ENCODE results near the gene COQ5. TPM values are rescaled to one million over a fixed set of nuclear protein-coding genes. Genes with fewer than 3 reads are reported as not detected.

COQ5 gene
- 18.0 and 19.5 TPM in 2 replicates for total RNA-seq

GRCh38 chr12:120528861-120529525 lies at the start of gene COQ5:
Gene COQ5 (minus strand): TSS chr12:120529158. CDS start chr12:120529141, 17 bp downstream.

GRCh38 chr12:120534203-120534702 lies 5.3 kb upstream of the COQ5 start, which contains the start of gene RNF10:
Gene RNF10 (plus strand): TSS chr12:120534356. CDS start chr12:120534812, 456 bp downstream.

GRCh38 chr12:120495731-120496412 lies 33.1 kb downstream of the COQ5 start, which contains the start of gene DYNLL1:
Gene DYNLL1 (plus strand): TSS chr12:120496113. CDS start chr12:120496422, 309 bp downstream.

GRCh38 chr12:120469450-120470149 lies 59.4 kb downstream of the COQ5 start, which contains the start of gene SRSF9:
Gene SRSF9 (minus strand): TSS chr12:120469748. CDS start chr12:120469609, 139 bp downstream.

Small RNA genes within 50 kb of the gene (small RNA-seq; reads per million reads assigned to genes)
- not detected for gene RF00019

Other genes starting within 250 kb of the COQ5 start
- under 0.01 TPM in 2 replicates for gene RNU4-2, start 237.3 kb downstream of the COQ5 start, total RNA-seq
- under 0.01 TPM in 2 replicates for gene RNU4-1, start 235.9 kb downstream of the COQ5 start, total RNA-seq
- 0.59 and 0.73 TPM in 2 replicates for gene SIRT4, start 226.8 kb downstream of the COQ5 start, total RNA-seq
- gene PLA2G1B, start 201.4 kb downstream of the COQ5 start, total RNA-seq = not detected in 2 replicates
- gene MSI1, start 160.0 kb downstream of the COQ5 start, total RNA-seq = under 0.01 TPM in 1 of 2 replicates, not detected in the other
- 197 and 321 TPM in 2 replicates for gene COX6A1, start 91.0 kb downstream of the COQ5 start, total RNA-seq
- gene TRIAP1, start 82.8 kb downstream of the COQ5 start, total RNA-seq = 23.9 and 28.0 TPM in 2 replicates
- gene GATC, start 82.7 kb downstream of the COQ5 start, total RNA-seq = 20.2 and 25.8 TPM in 2 replicates
- 116 and 137 TPM in 2 replicates for gene SRSF9, start 59.4 kb downstream of the COQ5 start, total RNA-seq
- 208 and 216 TPM in 2 replicates for gene DYNLL1, start 33.0 kb downstream of the COQ5 start, total RNA-seq
- gene RNF10, start 5.2 kb upstream of the COQ5 start, total RNA-seq = 103 and 107 TPM in 2 replicates
- 34.0 and 40.4 TPM in 2 replicates for gene POP5, start 52.2 kb upstream of the COQ5 start, total RNA-seq
- 0.20 and 0.37 TPM in 2 replicates for gene CABP1, start 111.5 kb upstream of the COQ5 start, total RNA-seq
- gene MLEC, start 158.0 kb upstream of the COQ5 start, total RNA-seq = 64.7 and 110 TPM in 2 replicates
- gene UNC119B, start 181.3 kb upstream of the COQ5 start, total RNA-seq = 14.0 and 16.8 TPM in 2 replicates
- gene ACADS, start 196.7 kb upstream of the COQ5 start, total RNA-seq = 10.6 and 10.7 TPM in 2 replicates